D341Med (cell line): ENCODE measurements around the gene GFER.
A peak's percentile ranks its signal among the peaks of the same experiment; 100 is the strongest.
"Not testable (repeated sequence)": the region's sequence is repeated elsewhere in the genome, so short reads cannot be mapped to it uniquely, and the experiment has no call there.

Source experiments
- DNase-seq: peaks from one replicate; pipeline ENCODE4 v3.0.0; 2012; ENCODE audit warnings: low spot score

Gene GFER

GRCh38 chr16:1957434-1958142 is 26.4 kb upstream of the GFER start:
- DNase-seq: not testable (repeated sequence)

DNA sequence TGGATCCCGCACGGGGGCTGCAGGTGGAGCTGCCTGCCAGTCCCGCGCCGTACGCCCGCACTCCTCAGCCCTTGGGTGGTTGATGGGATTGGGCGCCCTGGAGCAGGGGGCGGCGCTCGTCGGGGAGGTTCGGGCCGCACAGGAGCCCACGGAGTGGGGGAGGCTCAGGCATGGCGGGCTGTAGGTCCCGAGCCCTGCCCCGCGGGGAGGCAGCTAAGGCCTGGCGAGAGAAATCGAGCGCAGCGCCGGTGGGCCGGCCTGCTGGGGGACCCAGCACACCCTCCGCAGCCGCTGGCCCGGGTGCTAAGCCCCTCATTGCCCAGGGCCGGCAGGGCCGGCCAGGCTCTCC is 25.9 kb upstream of the GFER start:
- DNase-seq: not testable (repeated sequence)

DNA sequence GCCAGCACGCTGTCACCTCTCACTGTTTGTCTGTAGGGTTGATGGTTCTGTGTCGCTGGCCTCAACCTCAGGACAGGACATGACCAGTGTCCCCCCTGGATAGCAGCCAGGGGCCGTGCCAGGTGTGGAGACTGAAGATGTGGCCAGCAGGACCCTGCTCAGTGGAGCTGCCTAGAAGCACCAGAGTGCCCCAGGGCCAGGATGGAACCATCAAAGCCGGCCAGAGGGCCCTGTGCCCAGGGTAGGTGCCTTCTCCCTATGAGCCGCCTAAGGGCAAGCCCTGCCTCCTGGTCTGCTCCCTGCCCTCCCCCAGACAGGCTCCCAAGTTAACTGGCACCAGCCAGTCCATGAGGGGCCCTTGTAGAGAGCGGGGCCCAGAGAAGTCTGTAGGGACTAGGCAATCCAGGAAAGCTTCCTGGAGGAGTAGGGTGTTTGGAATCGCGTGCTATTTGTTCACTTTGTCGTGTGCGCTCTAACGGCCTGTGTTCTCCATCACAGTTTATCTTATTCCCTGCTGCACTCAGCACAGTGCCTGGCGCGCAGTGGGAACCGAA is 25.2 kb upstream of the GFER start:
- DNase-seq: no peak

DNA sequence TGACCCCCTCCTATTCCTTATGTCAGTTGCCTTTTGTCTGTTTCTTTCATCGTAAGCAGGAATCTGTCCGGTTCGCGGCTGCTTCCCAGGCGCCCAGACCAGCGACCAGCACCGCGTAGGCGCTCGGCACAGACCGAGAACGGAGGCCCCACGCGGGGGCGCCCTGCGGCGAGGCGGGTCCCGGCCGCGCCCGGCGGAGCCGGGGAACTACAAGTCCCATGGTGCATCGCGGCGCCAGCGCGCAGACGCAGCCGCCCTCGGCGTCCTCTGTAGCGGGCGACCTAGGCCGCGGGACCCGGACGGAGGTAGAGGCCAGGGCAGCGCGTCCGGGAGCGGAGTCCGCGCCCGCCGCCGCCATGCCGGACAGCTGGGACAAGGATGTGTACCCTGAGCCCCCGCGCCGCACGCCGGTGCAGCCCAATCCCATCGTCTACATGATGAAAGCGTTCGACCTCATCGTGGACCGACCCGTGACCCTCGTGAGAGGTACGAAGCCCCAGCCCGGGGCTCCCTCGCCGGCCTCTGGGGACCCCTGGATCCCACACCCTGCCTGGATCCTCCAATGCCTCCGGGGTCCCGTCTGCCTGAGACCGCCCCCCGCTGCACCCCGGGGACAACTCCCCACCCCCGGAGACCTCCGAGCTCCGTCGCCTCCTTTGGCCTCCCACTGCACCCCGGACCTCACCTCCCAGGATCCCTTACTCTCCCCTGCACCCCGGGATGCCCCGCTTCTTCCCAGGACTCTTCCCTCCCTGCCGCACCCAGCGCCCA is 24.5 kb upstream of the GFER start, which contains the start of gene NDUFB10:
Gene NDUFB10 (plus strand): TSS at position 270 of the 771 bp plus-strand sequence. CDS start 87 bp downstream, at position 357.
- DNase-seq: peak; percentile 94

- DNase-seq: peak; percentile 64
Observed at GRCh38 chr16:1960665-1961630, 23.0 kb upstream of the GFER start.

DNA sequence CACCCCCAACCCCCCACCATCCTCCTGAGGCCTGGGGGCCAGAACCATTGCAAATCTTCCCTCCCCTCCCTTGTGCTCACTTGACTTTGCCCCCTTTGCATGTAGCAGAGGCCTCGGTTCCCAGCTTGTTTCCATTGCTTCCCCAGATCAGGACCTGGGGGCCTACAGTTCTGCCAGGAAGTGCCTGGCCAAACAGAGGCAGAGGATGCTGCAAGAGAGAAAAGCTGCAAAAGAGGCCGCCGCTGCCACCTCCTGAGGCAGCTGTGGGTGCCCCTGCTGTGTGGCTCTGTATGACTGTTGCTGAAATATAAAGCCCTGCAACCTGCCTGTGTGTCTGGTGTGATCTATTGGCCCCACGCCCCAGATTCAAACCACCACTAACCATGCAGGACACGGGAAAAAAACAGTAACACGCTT is 22.3 kb upstream of the GFER start:
- no peak for DNase-seq

GRCh38 chr16:1962161-1963153 is 21.5 kb upstream of the GFER start:
- DNase-seq: not testable (repeated sequence)

- DNase-seq: no peak
Observed at GRCh38 chr16:1963806-1964505, 20.0 kb upstream of the GFER start.

- peak; percentile 98 for DNase-seq
Observed at GRCh38 chr16:1964506-1965395, 19.2 kb upstream of the GFER start, which contains the start of gene RPS2. TSS of gene RPS2 (minus strand) at chr16:1964826. CDS start at chr16:1964625, 201 bp downstream.

DNA sequence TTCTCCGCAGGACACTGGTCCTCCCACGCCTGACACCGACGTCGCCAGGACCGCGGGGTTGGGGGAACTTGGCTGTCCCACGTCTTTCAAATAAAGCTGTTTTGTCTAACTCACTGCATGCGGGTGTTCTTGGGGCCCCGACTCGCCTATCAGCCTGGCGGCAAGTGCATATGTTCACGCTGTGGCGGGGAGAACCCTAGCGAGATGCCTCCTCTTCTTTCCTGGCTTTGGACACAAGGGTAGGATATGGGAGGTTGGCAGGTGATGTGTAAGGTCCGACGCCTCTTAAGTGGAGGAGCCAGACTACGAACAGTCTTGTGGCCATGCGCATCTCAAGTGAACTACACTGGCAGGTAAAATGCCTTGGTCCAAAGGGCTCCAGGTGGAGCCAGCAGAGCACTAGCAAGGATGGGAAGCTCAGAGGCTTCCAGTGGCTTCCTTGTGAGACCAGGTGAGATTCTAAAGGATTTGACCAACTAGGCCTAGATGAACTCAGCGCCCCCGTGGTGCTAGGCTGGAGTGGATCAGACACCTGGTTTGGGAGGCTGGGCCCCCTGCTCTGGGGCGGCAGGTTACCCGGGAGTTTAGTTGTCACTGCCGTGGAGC is 18.5 kb upstream of the GFER start:
- DNase-seq: no peak

GRCh38 chr16:1966460-1966859 is 17.5 kb upstream of the GFER start, which contains the start of gene RNF151:
TSS of gene RNF151 (plus strand) at chr16:1966856. CDS start at chr16:1966882, 26 bp downstream.
- DNase-seq: no peak

GRCh38 chr16:1968146-1968953 is 15.6 kb upstream of the GFER start:
- DNase-seq: no peak

DNA sequence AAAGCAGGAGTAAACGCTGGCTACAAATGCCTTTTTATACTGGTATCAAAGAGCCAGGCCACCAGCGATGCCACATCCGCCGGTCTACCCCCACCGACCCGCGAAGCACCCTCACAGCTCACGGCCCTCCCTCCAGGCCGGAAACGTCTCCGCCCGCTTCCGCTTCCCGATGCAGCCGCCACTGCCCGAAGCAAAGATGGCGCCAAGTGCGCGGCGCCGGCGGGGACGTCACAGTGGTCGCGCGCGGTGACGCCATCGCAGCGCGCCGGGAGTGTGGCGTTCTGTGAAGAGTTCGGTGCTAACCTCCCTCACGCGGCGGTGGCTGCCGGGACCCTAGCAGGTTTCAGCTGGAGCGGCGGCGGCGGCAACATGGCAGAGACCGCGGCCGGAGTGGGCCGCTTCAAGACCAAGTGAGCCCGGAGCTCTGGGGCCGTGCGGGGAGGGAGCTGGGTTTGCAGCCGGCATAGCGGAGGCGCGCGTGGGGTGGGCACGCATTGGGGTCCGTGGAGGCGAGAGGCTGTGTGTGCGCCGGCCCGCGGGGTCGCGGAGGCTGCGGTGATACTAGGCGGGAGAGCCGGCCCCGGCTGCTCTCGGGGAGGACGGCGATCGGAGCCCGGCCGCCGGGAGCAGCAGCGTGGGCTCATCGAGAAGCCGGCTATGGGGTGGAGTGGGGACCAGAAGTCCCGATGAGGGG is 12.1 kb upstream of the GFER start, which contains the start of gene TBL3:
Gene TBL3 (plus strand): TSS at position 258 of the 694 bp plus-strand sequence. CDS start 112 bp downstream, at position 370.
- peak; percentile 94 for DNase-seq

DNA sequence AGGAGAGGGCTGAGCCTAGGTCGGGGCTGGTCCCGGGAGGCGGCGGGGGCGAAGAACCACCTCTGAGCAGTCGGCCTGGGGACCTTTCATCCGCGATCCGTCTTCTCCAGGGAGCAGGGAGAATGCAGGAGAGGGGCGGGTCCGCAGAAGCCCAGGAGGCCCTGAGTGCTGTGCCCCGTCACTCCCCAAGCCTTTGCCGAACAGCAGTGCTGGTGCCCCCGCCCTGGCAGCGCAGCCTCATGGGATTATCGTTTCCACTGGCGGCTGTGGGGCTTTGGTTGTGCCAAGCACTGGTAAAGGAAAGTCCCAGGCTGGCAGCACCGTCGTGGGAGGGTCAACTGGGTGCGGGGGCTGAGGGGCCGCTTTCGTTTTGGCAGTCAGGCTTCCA is 11.5 kb upstream of the GFER start:
- no peak for DNase-seq

GRCh38 chr16:1973461-1974156 is 10.4 kb upstream of the GFER start:
- no peak for DNase-seq
